Spinal cord (tissue), 10 donors: ENCODE data around the gene DGUOK. TPM values are rescaled to one million over a fixed set of nuclear protein-coding genes. Genes with fewer than 3 reads are reported as not detected.

Experiments used
- DNase-seq, 6 donors: peaks; one replicate each; pipeline versions ENCODE4 v3.0.0 to v3.0.0-alpha.2; 2013 to 2015; ENCODE audit warnings: low spot score in 6 of 6, low read depth in 4 of 6
- H3K27ac ChIP-seq: one replicate; pipeline ENCODE4 v1.5.1; 2013; ENCODE audit warnings: low read depth, low read length, control low read depth
- H3K27me3 ChIP-seq: one replicate; pipeline ENCODE4 v1.6.1; 2013; ENCODE audit warnings: low read length; ENCODE audit not compliant: control insufficient read depth, insufficient read depth
- H3K36me3 ChIP-seq: one replicate; pipeline ENCODE4 v1.6.1; 2013; ENCODE audit warnings: low read length; ENCODE audit not compliant: control insufficient read depth, insufficient read depth
- H3K4me1 ChIP-seq: one replicate; pipeline ENCODE4 v1.6.1; 2013; ENCODE audit warnings: low read length; ENCODE audit not compliant: control insufficient read depth, insufficient read depth
- H3K4me3 ChIP-seq: one replicate; pipeline ENCODE4 v1.5.1; 2013; ENCODE audit warnings: low read depth, low read length, control low read depth
- H3K9me3 ChIP-seq: one replicate; pipeline ENCODE4 v1.6.1; 2013; ENCODE audit warnings: low read length; ENCODE audit not compliant: control insufficient read depth, insufficient read depth
- WGBS: methylation state at CpG from one replicate; pipeline ENCODE4 v1.1.5; 2013; ENCODE audit warnings: missing lambda C conversion rate; ENCODE audit not compliant: insufficient coverage; 5-methylcytosine and 5-hydroxymethylcytosine counted together
- polyA plus RNA-seq, 2 donors: library from polyadenylated mRNA; unstranded; fragments of 120-200 nt; gene quantifications; one replicate each; pipeline ENCODE4 v1.2.1, GENCODE V29; 2013; ENCODE audit not compliant: insufficient read length in 2 of 2
- total RNA-seq, 2 donors: library from RNA; depleted of rRNA in 1 of 2; stranded (reverse); fragments of 120-200 nt in 1 of 2; fragments of >200 nt in 1 of 2; gene quantifications; one replicate each; pipeline versions ENCODE4 v1.2.3 to v1.2.4, GENCODE V29; 2013 to 2014
- donor health status: healthy.

The DGUOK gene
- total and polyA plus RNA-seq, 4 donors, result 30.5 to 89.0 (median 75.2) TPM

GRCh38 chr2:73890301-73891092 is 36.2 kb upstream of the DGUOK start:
- H3K27ac ChIP-seq, result no peak overlapping the region
- H3K4me3 ChIP-seq, result no peak overlapping the region
- H3K9me3 ChIP-seq, result no peaks in the 10 kb centered on the region
- 73% methylated on average over 8 of the region's 9 CpGs for WGBS
- peaks cover 2% of the 10 kb centered on the region for H3K27me3 ChIP-seq
- H3K36me3 ChIP-seq, result no peaks in the 10 kb centered on the region
- no peak for DNase-seq
- H3K4me1 ChIP-seq, result no peaks in the 10 kb centered on the region

GRCh38 chr2:73891276-73891901 is 35.3 kb upstream of the DGUOK start:
- Histone ChIP-seq H3K4me3 (no peak overlapping the region), H3K27ac (no peak overlapping the region), H3K9me3 (no peaks in the 10 kb centered on the region), H3K4me1 (no peaks in the 10 kb centered on the region), H3K27me3 (peaks cover 2% of the 10 kb centered on the region), H3K36me3 (no peaks in the 10 kb centered on the region)
- no peak for DNase-seq
- WGBS, result 96% methylated on average over 5 of the region's 5 CpGs

- H3K27me3 ChIP-seq, result peaks cover 2% of the 10 kb centered on the region
- H3K36me3 ChIP-seq, result no peaks in the 10 kb centered on the region
- no peaks in the 10 kb centered on the region for H3K9me3 ChIP-seq
- 74% methylated on average over 9 of the region's 15 CpGs for WGBS
- no peak within 1 kb of the TSS for H3K27ac ChIP-seq
- DNase-seq, result no peak
- no peak within 1 kb of the TSS for H3K4me3 ChIP-seq
- H3K4me1 ChIP-seq, result peaks cover 8% of the 10 kb centered on the region
Measured at GRCh38 chr2:73892631-73893329, 33.9 kb upstream of the DGUOK start, which contains the start of gene ACTG2. Gene ACTG2, plus strand, starts transcription at chr2:73893008. Its CDS starts 8,304 bp downstream, at chr2:73901312.

- Histone ChIP-seq H3K36me3 (no peaks in the 10 kb centered on the region), H3K4me3 (no peak overlapping the region), H3K9me3 (no peaks in the 10 kb centered on the region), H3K4me1 (peaks cover 8% of the 10 kb centered on the region), H3K27me3 (peaks cover 2% of the 10 kb centered on the region), H3K27ac (no peak overlapping the region)
- no peak for DNase-seq
- WGBS, result 86% methylated on average over 7 of the region's 9 CpGs
Measured at GRCh38 chr2:73893764-73894474, 32.8 kb upstream of the DGUOK start.

GRCh38 chr2:73894475-73894850 is 32.2 kb upstream of the DGUOK start:
- H3K27ac ChIP-seq, result no peak overlapping the region
- peaks cover 8% of the 10 kb centered on the region for H3K4me1 ChIP-seq
- WGBS, result 100% methylated on average over 2 of the region's 2 CpGs
- no peak for DNase-seq
- peaks cover 2% of the 10 kb centered on the region for H3K27me3 ChIP-seq
- H3K9me3 ChIP-seq, result no peaks in the 10 kb centered on the region
- no peaks in the 10 kb centered on the region for H3K36me3 ChIP-seq
- H3K4me3 ChIP-seq, result no peak overlapping the region

GRCh38 chr2:73894877-73895276 is 31.8 kb upstream of the DGUOK start:
- no peak for DNase-seq
- WGBS, result 80% methylated on average over 6 of the region's 6 CpGs
- H3K4me3 ChIP-seq, result no peak overlapping the region

GRCh38 chr2:73895473-73895872 is 31.2 kb upstream of the DGUOK start:
- Histone ChIP-seq H3K27ac (no peak overlapping the region), H3K9me3 (no peaks in the 10 kb centered on the region)

More at GRCh38 chr2:73894877-73895276, 31.8 kb upstream of the DGUOK start:
- no peak overlapping the region for H3K27ac ChIP-seq
- peaks cover 2% of the 10 kb centered on the region for H3K27me3 ChIP-seq
- H3K36me3 ChIP-seq, result no peaks in the 10 kb centered on the region
- H3K9me3 ChIP-seq, result no peaks in the 10 kb centered on the region
- peaks cover 8% of the 10 kb centered on the region for H3K4me1 ChIP-seq

GRCh38 chr2:73896362-73897239 is 30.1 kb upstream of the DGUOK start:
- Histone ChIP-seq H3K9me3 (no peaks in the 10 kb centered on the region), H3K27ac (no peak overlapping the region), H3K36me3 (no peaks in the 10 kb centered on the region), H3K4me1 (peaks cover 8% of the 10 kb centered on the region), H3K4me3 (no peak overlapping the region), H3K27me3 (no peaks in the 10 kb centered on the region)
- 33% methylated on average over 12 of the region's 15 CpGs for WGBS
- DNase-seq, result peak in 2 of 6 donors; percentile 2 to 49

More at GRCh38 chr2:73895473-73895872, 31.2 kb upstream of the DGUOK start:
- H3K36me3 ChIP-seq, result no peaks in the 10 kb centered on the region
- peaks cover 8% of the 10 kb centered on the region for H3K4me1 ChIP-seq
- DNase-seq, result no peak
- H3K27me3 ChIP-seq, result peaks cover 2% of the 10 kb centered on the region
- WGBS, result 73% methylated on average over 2 of the region's 9 CpGs
- H3K4me3 ChIP-seq, result no peak overlapping the region
